IPS-18c (cell line): ENCODE results near the gene ALPK1.

ENCODE experiments used
- H3K4me3 ChIP-seq: 2 replicates; pipeline ENCODE4 v1.7.0; 2013; ENCODE audit warnings: low read depth, mild to moderate bottlenecking, low read length, moderate library complexity; ENCODE audit not compliant: insufficient read depth
- H3K9me3 ChIP-seq: one replicate; pipeline ENCODE4 v1.6.1; 2013; ENCODE audit warnings: mild to moderate bottlenecking, low read length, moderate library complexity; ENCODE audit not compliant: control insufficient read depth, insufficient read depth

ALPK1 gene

DNA sequence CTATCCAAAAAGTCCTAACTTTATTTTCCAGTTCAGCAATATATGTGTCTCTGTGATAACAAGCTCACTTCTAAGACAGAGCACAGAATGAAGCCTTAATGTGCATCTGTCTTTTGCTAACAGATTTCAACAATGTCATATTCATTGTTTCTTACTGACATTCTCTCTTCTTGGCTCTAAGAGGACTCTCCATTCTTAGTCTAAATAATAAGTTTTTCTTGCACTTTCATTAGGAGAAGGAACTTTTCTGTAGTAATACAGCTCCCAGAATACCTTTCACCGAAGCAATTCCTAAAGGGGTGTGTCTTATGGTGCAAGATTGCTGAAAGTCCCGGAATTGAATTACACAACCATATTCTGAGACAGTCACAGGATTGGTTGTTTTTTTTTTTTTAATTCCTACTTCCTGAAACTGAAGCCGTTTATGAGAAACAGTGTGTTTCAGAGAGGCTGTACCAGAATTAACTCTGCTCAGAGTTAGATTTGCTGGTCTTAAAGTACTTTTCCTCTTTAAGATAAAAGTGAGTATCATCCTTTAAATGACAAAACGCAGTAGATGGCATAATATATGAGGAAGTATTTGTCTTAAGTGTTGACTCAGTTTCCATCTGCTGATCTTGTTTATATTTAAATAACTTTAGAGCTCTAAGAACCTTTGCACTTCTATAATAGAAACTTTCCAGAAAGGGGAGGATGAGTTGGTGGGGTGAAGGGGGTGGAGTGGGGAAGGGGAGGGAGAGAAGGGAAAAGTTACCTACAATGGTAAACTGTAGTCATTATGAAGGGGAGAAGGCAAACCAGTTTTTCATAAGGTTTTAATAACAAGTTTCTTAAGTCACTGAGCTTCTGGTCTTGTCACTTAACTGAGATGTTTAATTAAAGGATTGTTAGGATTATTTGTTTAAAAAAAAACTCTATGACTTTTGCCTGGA is at the start of gene ALPK1:
TSS of gene ALPK1 (plus strand) at position 421 of the 932 bp plus-strand sequence.
- H3K4me3 ChIP-seq, result no peak within 1 kb of the TSS

DNA sequence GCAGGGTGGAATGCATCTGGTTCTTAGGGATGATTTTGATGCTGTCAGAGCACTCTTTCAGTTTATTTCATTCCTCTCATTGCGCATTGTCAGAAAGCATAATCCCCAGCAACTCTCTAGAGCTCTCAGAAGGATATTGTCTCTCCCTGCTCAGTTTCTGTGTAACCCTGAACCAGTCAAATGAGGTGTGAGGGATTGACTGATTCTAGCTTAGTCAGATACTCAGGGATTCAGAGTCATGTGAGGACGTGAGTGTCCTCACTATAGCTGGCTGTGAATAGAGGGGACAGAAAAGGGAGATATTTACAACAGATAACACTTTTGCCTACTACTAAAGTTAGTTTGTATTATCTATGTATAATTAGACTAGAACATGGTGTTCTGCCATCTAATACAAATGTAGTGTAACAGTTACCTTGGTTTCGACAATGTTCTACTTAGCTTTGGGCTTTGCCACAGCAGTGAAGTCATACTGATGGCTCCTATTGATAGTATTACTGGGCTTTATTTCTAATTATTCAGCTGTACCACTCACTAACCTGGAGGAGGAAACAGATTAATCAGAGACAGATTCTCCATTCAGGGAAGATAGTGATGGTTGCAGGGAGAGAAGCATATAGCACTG is 46.0 kb upstream of the ALPK1 start:
- Histone ChIP-seq H3K9me3 (no peaks in the 10 kb centered on the region), H3K4me3 (no peak overlapping the region)

More for the DNA sequence above, at the start of gene ALPK1:
- H3K9me3 ChIP-seq, result no peaks in the 10 kb centered on the region

DNA sequence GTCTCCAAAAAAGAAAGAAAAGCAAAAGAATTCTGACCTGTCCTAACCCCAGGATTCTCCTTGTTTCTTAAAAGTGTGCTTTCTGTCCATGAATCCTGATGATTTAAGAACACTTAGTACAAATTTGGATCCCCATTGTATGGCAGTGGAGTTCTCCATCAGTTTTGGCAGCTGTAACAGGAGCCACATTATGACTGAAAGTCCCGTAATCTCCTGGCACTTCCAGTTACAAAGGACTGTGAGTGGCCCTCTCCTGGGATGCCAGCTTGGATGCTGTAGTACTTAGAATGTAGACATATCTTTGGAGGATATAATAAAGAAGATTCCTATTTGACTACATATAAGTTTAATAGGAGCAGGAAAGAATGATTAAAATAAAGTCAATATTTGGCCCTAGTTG is 44.9 kb upstream of the ALPK1 start:
- H3K9me3 ChIP-seq, result no peaks in the 10 kb centered on the region
- no peak overlapping the region for H3K4me3 ChIP-seq

DNA sequence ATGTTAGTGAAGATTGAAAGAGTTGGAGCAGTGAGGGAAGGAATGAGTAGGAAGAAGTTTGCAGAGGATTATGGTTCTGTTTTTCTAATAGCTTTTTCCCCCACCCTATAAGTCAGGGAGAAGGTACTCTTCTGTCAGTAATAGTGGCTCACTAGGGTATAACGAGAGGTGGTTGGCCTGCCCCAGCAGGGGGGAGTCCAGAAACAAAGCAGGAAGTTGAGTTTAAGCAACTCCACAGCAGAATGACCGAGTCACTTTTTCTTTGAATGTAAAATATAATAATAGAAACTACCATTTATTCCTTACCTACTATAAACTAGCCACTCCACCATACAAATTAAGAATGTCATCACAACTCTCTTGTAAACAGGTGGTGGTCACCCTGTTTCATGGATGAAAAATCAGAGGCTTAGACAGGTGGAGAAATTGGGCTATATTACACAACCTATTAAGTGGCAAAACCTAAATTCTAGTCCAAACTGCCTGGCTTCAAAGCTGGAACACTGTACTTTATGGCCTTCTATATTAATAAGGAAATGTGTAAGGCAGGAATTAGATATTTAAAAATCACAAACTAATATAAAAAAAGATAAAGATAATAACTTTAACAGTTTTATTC is 43.7 kb upstream of the ALPK1 start:
- Histone ChIP-seq H3K9me3 (no peaks in the 10 kb centered on the region), H3K4me3 (no peak overlapping the region)

DNA sequence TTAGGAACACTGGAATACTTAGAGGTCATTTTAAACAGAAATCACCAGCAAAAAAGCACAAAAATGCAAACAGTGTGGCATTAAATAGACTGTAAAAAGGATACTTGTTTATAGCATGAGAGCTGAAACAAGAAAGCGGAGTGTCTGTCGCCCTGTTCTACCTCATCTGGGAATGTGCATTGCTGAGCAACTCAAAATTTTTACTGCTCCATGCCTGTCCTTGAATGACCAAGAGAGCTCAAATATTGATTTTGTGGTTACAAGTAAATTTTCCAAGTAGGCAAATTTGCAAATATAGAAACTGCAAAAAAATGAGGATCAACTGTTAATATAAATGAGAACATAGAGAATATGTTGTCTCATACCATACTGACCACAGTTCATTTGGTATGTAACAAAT is 40.1 kb upstream of the ALPK1 start:
- H3K4me3 ChIP-seq, result no peak overlapping the region
- H3K9me3 ChIP-seq, result no peaks in the 10 kb centered on the region

DNA sequence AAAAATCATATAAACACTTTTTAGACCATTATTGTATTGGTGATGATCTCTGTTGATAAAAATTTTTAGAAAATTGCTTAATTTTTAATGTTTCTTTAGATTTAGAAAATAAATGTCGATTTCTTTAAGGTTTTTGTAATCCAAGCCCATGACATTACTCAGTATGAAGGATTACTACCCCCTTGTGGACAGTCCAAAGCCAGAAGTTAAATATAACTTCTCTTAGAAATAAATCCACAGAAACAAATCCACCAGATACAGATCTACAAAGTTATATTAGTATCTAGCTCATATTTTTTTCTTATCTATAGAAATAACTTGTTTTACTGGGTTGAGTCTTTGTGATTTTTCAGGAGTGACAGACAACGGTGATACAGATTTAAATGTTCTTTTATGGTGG is 30.3 kb upstream of the ALPK1 start:
- Histone ChIP-seq H3K4me3 (no peak overlapping the region), H3K9me3 (no peaks in the 10 kb centered on the region)

DNA sequence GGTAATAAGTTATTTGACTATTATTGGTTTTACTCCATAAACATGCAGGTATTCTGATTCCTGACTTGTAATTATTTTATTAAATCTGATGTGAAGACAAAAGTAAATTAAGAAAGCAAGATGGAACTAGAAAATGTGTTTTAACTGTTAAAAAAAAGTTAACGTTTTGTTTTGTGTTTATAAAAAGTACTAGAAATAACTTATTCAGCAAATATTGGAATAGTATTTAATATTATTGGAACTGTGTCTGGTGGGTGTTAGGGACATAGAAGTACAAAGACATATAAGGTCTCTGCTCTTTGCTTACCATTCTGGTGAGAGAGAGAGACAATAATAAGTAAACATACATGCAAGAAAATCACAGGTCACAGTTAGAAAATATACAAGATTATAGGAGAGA is 27.1 kb upstream of the ALPK1 start:
- H3K9me3 ChIP-seq, result no peaks in the 10 kb centered on the region
- no peak overlapping the region for H3K4me3 ChIP-seq

DNA sequence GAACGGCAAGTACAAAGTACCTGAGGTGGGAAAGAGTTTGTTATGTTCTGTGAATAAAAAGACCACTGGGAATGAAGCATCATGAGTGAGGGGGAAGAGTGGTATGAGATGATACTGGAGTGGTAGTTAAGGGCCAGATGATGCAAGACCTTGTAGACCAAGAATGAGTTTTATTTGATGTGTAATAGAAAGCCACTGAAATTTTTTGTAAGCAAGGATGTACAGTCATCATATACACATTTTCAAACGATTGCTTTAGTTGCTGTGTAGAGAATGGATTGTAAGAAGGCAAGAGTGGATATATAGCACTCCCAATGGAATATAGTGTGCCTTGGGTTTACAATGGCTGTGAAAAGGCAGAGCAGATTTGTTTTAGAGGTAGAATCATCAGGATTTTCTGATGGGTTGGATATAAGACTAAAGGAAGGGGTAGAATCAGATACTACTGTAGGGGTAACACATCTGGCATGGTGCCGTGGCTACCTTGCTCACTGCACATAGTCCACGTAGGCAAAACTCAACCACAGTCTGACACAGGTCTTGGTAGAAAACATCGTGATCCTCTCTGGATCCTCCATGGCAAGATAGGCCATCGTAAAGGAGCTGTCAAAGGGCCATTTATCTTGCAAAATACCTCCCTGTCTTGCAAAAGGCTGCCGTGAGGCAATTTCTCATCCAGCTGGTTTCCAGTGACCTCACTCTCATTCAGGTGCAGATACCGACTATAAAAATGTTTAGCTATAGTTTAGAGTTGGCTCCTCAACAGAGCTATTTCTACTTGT is 26.3 kb upstream of the ALPK1 start:
- no peak overlapping the region for H3K4me3 ChIP-seq
- H3K9me3 ChIP-seq, result no peaks in the 10 kb centered on the region

DNA sequence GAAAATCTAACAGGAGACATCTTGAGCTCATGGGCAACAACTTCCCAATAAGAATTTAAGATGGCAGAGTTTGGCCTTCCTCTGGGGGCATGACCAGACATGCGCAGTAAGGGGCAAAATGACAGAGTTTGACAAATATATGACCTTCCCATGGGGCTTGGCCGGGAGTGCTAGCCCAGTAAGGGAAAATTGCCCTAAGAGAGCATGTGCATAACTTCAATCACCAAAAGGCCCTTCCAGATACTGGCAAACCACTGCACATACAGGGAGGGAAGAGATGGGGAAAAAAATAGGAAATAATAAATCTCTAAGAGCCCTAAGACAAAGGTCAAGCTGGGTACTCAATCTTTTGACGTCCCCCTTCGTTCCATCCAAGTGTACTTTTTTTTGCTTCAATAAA is 24.9 kb upstream of the ALPK1 start:
- Histone ChIP-seq H3K4me3 (no peak overlapping the region), H3K9me3 (no peaks in the 10 kb centered on the region)

DNA sequence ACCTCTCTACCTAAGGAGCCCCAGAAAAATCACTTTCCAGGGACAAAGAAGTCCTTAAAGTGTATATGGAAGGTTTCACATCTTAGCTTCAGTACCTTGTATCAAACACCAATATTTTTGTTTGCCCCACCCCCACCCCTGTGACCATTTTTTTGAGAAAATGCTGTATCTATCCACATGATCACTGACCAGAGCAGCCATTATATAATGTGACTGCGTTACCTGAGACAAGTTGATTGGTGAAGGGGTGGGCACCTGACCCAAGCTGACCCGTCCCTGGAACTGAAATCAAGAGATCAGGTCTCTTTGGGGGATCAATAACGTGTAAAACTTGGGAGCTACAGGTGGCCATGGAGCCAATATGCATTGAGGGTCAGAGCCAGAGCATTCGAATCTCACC is 22.2 kb upstream of the ALPK1 start:
- no peak overlapping the region for H3K4me3 ChIP-seq
- H3K9me3 ChIP-seq, result no peaks in the 10 kb centered on the region

DNA sequence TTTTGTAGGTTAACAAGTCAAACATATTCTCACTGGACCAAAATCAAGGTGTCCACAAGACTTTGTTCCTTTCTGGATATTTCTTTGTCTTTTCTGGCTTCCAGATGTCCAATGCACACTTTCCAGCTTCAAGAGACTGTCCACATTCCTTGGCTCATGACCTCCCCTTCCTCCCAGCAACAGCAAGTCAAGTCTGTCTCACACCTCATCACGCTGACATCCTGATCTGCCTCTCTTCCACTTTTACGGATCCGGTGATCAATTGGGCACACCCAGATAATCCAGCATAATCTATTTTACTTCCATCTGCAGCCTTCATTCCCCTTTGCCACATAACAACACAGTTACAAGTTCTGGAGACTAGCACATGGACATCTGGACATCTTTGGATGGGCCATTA is 21.1 kb upstream of the ALPK1 start:
- no peaks in the 10 kb centered on the region for H3K9me3 ChIP-seq
- H3K4me3 ChIP-seq, result no peak overlapping the region

DNA sequence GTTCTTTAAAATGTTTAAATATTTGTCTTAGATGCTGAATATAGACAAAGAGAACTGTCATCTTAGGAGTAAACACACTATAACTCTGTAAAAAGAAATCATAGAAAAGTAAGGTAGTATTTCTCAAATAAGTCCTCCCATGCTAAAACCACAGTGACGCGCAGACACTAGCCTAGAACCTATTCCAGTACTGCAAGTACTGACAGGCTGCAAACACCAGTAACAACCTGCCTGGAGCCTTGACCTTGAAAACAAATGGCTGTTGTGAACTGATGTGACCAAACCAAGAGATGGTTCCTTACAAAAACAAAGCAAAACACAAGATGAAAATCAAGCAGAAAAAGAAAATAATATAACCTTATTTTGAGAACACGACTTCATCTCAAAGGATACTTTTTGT is 19.9 kb upstream of the ALPK1 start:
- Histone ChIP-seq H3K9me3 (no peaks in the 10 kb centered on the region), H3K4me3 (no peak overlapping the region)

DNA sequence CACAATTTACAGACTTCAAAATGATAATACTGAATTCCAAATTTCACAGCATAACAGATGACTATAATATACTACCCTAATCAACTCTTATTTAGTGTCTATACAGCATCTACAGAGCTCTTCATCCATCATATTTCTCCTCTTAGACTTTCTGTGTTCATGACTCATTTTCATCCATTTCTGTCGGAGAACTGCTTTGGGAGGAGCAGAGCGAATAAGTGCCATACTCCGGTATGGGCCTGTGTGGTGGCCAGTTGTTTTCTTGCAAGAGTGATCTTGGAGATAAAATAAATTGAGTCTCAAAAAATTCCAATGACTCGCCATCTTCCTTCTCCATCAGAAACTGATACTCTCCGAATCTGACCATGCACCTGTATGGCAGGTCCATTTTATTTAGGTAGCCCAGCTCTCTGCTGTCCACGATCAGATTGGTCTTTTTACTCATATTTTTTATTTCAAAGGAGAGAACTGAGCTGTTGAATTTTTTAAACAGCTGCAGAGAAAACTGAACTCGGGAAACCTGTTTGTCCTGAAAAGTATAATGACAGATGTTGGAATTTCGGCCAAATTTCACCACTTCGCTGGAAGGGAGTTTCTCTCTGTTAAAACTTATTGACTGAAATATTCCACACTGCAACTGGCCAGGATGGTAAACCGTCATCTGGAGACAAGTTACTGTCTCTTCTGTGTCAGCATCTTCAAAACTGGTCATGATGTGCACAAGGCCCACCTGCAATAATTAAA is 19.3 kb upstream of the ALPK1 start:
- H3K4me3 ChIP-seq, result no peak overlapping the region
- peaks cover 2% of the 10 kb centered on the region for H3K9me3 ChIP-seq

DNA sequence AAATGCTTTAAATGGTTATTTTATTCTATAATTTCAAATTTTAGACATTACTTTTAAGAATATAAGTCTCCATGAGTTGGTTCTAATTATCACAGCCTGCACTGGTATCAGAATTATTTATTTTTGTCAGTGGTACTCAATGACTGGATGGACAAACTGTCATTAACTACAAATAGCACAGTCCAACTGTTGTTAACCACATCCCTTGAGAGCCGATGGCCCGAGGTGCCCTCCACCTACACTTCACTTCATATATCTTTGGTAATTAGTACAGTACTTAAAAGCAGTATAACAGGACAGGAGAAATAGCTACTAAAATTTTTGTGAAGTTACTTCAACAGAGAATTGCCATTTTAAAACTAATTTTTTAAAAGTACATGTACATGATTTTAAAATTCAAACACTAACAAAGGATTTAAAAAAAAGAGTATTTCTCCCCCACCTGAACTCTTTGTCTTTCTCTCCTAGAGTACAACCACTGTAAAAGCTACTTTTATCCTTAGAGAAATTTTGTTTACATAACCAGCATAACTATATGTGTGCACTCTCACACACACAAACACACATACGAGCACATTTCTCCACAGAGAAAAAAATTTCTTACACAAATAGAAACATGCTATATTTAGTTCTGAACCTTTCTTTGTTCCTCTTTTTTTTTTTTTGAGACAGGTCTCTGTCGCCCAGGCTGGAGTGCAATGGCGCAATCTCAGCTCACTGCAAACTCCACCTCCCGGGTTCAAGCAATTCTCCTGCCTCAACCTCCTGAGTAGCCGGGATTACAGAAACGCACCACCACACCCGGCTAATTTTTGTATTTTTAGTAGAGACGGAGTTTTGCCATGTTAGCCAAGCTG is 17.9 kb upstream of the ALPK1 start:
- H3K4me3 ChIP-seq, result no peak overlapping the region

DNA sequence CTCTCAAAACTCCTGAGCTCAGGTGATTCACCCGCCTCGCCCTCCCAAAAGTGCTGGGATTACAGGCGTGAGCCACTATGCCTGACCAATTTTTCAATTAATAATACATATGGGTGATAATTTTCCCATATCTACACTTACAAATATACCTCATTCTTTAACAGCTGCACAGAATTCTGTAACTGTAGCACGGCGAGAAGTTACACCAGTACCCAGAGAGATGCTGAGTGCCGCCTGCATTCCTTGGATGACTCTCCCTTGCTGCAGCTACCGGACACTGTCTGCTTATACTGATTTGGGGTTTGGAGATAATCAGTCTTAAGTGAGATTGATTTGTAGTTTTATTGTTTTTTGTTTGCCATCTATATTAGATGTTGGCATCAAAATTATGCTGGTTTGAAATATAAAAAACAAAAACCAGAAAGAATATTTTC is 17.3 kb upstream of the ALPK1 start:
- Histone ChIP-seq H3K9me3 (peaks cover 2% of the 10 kb centered on the region), H3K4me3 (no peak overlapping the region)

More for the DNA sequence above, 17.9 kb upstream of the ALPK1 start:
- peaks cover 2% of the 10 kb centered on the region for H3K9me3 ChIP-seq
